GM21619 (cell line): ENCODE measurements around the gene FANCD2OS.
"Not testable (repeated sequence)": the region's sequence is repeated elsewhere in the genome, so short reads cannot be mapped to it uniquely, and the experiment has no call there.

Source experiments
- ATAC-seq: cut with Tn5 transposase; IDR thresholded peaks from one replicate; pipeline ENCODE4 v1.9.1; 2021; ENCODE audit not compliant: unreplicated experiment

Gene FANCD2OS

GRCh38 chr3:10093678-10094077 is 14.4 kb downstream of the FANCD2OS start:
- no peak for ATAC-seq

DNA sequence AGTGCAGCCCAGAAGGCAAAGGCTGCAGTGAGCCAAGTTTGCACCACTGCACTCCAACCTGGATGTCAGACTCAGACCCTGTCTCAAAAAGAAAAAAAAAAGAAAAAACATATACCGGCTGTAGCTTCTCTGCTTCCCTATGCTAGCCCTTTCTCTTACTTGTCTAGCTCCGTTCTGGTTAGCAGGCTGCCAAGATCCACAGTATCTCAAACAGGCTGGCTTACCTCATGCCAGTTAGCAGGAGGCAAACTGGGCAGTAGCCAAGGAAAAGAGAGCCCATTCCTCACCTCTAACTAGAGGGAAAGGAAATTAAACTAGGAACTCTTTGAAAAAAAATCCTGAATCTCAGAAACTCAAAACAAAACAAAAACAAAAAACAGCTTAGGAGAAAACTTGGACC is 16.7 kb downstream of the FANCD2OS start:
- ATAC-seq: not testable (repeated sequence)

GRCh38 chr3:10090774-10091173 is 17.3 kb downstream of the FANCD2OS start:
- ATAC-seq: not testable (repeated sequence)

- no peak for ATAC-seq
Observed at GRCh38 chr3:10090179-10090578, 17.9 kb downstream of the FANCD2OS start.

DNA sequence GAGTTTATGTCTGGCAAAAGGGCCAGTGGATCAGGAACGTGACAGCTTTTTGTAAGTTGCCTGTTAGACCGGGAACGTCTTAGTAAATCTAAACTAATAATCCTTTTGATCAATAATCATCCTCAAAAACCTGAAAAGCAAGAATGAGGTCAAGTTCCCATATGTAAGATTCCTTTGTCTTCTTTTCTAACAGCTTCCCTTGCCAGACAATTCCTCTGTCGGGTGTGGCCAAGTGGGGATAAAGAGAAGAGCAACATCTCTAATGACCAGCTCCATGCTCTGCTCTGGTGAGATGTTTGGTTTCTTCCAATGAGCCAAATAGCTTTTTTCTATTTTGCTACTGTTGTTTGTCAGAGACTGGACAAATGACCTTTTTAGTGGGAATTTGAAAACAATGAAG is 19.8 kb downstream of the FANCD2OS start:
- ATAC-seq: no peak

GRCh38 chr3:10085738-10086137 is 22.3 kb downstream of the FANCD2OS start:
- ATAC-seq: no peak

DNA sequence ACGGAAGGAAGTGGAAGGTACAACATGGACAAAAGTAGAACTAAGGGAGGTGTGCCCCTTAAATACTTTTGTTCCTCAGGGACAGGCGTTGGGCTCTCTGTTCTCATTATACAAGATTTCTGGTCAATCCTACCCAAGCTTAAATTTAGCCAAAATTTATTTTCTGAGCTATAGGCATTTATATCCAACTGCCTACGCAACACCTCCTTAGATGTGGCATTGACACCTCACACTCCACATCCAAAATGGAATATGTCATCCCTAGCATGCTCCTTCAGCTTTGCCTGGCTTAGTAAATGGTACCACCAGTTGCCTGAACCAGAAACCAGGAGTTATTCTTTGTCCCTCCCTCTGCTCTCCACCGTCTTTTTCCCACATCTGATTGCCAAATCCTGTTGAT is 26.2 kb downstream of the FANCD2OS start:
- ATAC-seq: no peak

DNA sequence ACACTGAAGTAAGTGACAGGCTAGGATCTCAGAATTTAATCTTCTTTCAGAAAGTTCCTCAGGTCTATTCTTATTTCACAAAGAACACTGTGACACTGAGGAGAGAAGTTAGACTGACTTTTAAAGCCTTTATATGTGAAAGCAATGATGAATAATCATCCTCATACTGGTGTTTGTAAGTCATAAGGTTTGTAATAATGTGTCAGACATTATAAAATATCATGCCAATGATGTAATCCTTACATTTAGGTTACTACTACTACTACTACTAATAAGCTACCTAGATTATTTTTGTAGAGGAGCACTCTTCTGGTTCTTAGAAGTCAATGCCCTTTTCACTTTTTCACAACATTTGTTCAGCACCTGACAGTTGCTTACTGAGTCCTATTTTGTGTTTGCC is 33.4 kb downstream of the FANCD2OS start:
- no peak for ATAC-seq

DNA sequence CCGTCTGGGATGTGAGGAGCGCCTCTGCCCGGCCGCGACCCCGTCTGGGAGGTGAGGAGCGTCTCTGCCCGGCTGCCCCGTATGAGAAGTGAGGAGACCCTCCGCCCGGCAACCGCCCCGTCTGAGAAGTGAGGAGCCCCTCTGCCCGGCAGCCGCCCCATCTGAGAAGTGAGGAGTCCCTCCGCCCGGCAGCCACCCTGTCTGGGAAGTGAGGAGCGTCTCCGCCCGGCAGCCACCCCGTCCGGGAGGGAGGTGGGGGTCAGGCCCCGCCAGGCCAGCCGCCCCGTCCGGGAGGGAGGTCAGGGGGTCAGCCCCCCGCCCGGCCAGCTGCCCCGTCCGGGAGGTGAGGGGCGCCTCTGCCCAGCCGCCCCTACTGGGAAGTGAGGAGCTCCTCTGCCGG is 38.0 kb downstream of the FANCD2OS start:
- ATAC-seq: not testable (repeated sequence)

DNA sequence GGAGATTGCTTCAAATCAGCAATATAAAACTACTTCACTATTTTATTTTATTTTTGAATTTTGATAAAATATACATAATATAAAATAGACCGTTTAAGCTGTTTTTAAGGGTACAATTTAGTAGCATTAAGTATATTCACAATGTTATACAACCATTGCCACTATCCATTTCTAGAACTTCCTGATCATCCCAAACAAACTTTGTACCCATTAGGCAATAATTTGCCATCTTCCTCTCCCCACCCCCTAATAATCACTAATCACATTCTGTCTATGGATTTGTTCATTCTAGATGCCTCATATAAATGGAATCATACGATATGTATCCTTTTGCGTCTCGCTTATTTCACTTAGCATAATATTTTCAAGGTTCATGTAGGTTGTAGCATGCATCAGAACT is 53.0 kb downstream of the FANCD2OS start:
- no peak for ATAC-seq
